Activated CD8-positive, alpha-beta memory T cell treated with anti-CD3 and anti-CD28 coated beads, Interleukin-2, amount 10 ng/mL, durations not matched to agents 7 days and 5 days (primary cell): Measurements from ENCODE around the gene ANKRD23. TPM values are rescaled to one million over a fixed set of nuclear protein-coding genes. Genes with fewer than 3 reads are reported as not detected.

Source experiments
- microRNA-seq: library from miRNA; unstranded; fragments of <30 nt; microRNA quantifications from one replicate; pipeline ENCODE4 v1.2.0, GENCODE V29; 2022
- total RNA-seq, 2 experiments: library from RNA; stranded (reverse); gene quantifications; one replicate each; pipeline ENCODE4 v1.2.3, GENCODE V29; 2021

Gene ANKRD23
- total RNA-seq, 2 experiments from 2014 or later: 10.4 to 14.8 TPM

Small RNAs within 50 kb of the gene (microRNA-seq; reads per million reads assigned to microRNA genes)
- gene MIR3127: not detected

Other genes with a start within 250 kb of the ANKRD23 start
- 10 to 100 TPM; 74.6 to 84.0 TPM for gene KANSL3, start 205.7 kb downstream of the ANKRD23 start, total RNA-seq
- gene FER1L5, start 201.3 kb downstream of the ANKRD23 start, total RNA-seq: not detected
- 1 to 10 TPM; 7.3 to 7.5 TPM for gene LMAN2L, start 104.0 kb downstream of the ANKRD23 start, total RNA-seq
- 1 to 10 TPM; 7.6 to 7.9 TPM for gene CNNM4, start 83.1 kb downstream of the ANKRD23 start, total RNA-seq
- 10 to 100 TPM; 28.0 to 30.5 TPM for gene CNNM3, start 27.8 kb downstream of the ANKRD23 start, total RNA-seq
- gene ANKRD39, start 14.0 kb upstream of the ANKRD23 start, total RNA-seq: 10 to 100 TPM; 32.6 to 42.6 TPM
- 10 to 100 TPM in 1 of 2 experiments, 1 to 10 TPM in 1; 9.7 to 11.6 TPM for gene SEMA4C, start 26.1 kb upstream of the ANKRD23 start, total RNA-seq
- gene FAM178B, start 142.6 kb upstream of the ANKRD23 start, total RNA-seq: not detected